PC-3 (cell line): ENCODE measurements around the gene TSC22D3.

Source experiments
- CTCF ChIP-seq: fragments of 300-600 bp; sonication (generic); conservative IDR thresholded peaks from 2 replicates; pipeline ENCODE4 v1.5.1; 2017; ENCODE audit warnings: antibody characterized with exemption, low read depth, mild to moderate bottlenecking, low read length
- EZH2 ChIP-seq: fragments of 300-600 bp; sonication (generic); IDR thresholded peaks from one replicate; pipeline ENCODE4 v1.6.1; 2017; ENCODE audit warnings: antibody characterized with exemption, mild to moderate bottlenecking, low read length; ENCODE audit not compliant: unreplicated experiment
- EZH2phosphoT487 ChIP-seq: fragments of 300-600 bp; sonication (generic); IDR thresholded peaks from 2 replicates; pipeline ENCODE4 v1.6.1; 2018; ENCODE audit warnings: mild to moderate bottlenecking, antibody characterized with exemption, low read length, borderline replicate concordance

GRCh38 chrX:107676559-107677378 lies 98.8 kb downstream of the TSC22D3 start:
- no peak for TF ChIP-seq CTCF
- no peak for TF ChIP-seq EZH2
- TF ChIP-seq EZH2phosphoT487: no peak
